Panc1 (cell line): ENCODE results near the gene LRMDA.

Source experiments
- CTCF ChIP-seq: fragments of 450-650 bp; IDR thresholded peaks from 2 replicates; pipeline ENCODE4 v1.5.1; 2017; ENCODE audit warnings: mild to moderate bottlenecking
- TCF7L2 ChIP-seq: IDR thresholded peaks from 2 replicates; pipeline ENCODE4 v1.6.1; 2011; ENCODE audit warnings: mild to moderate bottlenecking, low read depth, low read length, inconsistent platforms

GRCh38 chr10:75939541-75939940, 508.1 kb downstream of the LRMDA start:
- no peak for TF ChIP-seq TCF7L2
- no peak for TF ChIP-seq CTCF
